GM23338 (cell line): ENCODE results near the gene ARHGAP19. TPM values are rescaled to one million over a fixed set of nuclear protein-coding genes. Genes with fewer than 3 reads are reported as not detected.

ENCODE experiments used
- ATAC-seq: fragments of 200-7000 bp; cut with Tn5 transposase; 3 replicates; pipeline ENCODE4 v1.9.1; 2020
- DNase-seq: peaks from one replicate; pipeline ENCODE4 v3.0.0-alpha.2; 2015; ENCODE audit warnings: low spot score
- H2AFZ ChIP-seq: fragments of 200-600 bp; sonication (generic); 2 replicates; pipeline ENCODE4 v1.8.0; 2016; ENCODE audit warnings: antibody characterized with exemption, mild to moderate bottlenecking, moderate library complexity
- H3F3A ChIP-seq: fragments of 200-600 bp; sonication (generic); replicated peaks from 2 replicates; pipeline ENCODE4 v1.8.0; 2017; ENCODE audit warnings: antibody characterized with exemption, mixed run types, low read depth
- H3K27ac ChIP-seq: fragments of 200-600 bp; sonication (generic); 2 replicates; pipeline ENCODE4 v1.6.1; 2016; ENCODE audit warnings: low read depth
- H3K27me3 ChIP-seq: fragments of 200-600 bp; sonication (generic); 2 replicates; pipeline ENCODE4 v1.8.0; 2016; ENCODE audit warnings: mild to moderate bottlenecking, mixed run types, moderate library complexity; ENCODE audit not compliant: insufficient read depth
- H3K36me3 ChIP-seq: fragments of 200-600 bp; sonication (generic); 2 replicates; pipeline ENCODE4 v1.8.0; 2016; ENCODE audit warnings: mild to moderate bottlenecking; ENCODE audit not compliant: insufficient read depth
- H3K4me1 ChIP-seq: fragments of 200-600 bp; sonication (generic); 2 replicates; pipeline ENCODE4 v1.8.0; 2016; ENCODE audit warnings: mild to moderate bottlenecking, moderate library complexity; ENCODE audit not compliant: insufficient read depth
- H3K4me2 ChIP-seq: fragments of 200-600 bp; sonication (generic); 2 replicates; pipeline ENCODE4 v1.7.1; 2017; ENCODE audit warnings: mixed run types
- H3K4me3 ChIP-seq: fragments of 200-600 bp; sonication (generic); 2 replicates; pipeline ENCODE4 v1.6.1; 2016; ENCODE audit warnings: mixed run types
- H3K79me2 ChIP-seq: fragments of 200-600 bp; sonication (generic); replicated peaks from 2 replicates; pipeline ENCODE4 v1.8.0; 2017; ENCODE audit warnings: mild to moderate bottlenecking; ENCODE audit not compliant: insufficient read depth
- H3K9me2 ChIP-seq: fragments of 200-600 bp; sonication (generic); 2 replicates; pipeline ENCODE4 v1.8.0; 2017; ENCODE audit not compliant: insufficient read depth
- H4K20me1 ChIP-seq: fragments of 200-600 bp; sonication (generic); replicated peaks from 2 replicates; pipeline ENCODE4 v1.8.0; 2017; ENCODE audit warnings: mild to moderate bottlenecking; ENCODE audit not compliant: insufficient read depth
- H3K27ac Mint-ChIP-seq: 2 replicates; pipeline ENCODE4 v1.8.0; 2020; ENCODE audit warnings: inconsistent platforms, mild to moderate bottlenecking, moderate library complexity, mixed read lengths
- H3K27me3 Mint-ChIP-seq: 3 replicates; pipeline ENCODE4 v1.8.0; 2022; ENCODE audit warnings: low read depth, mild to moderate bottlenecking, moderate library complexity, mixed read lengths, inconsistent platforms; ENCODE audit not compliant: insufficient read depth, poor library complexity
- H3K36me3 Mint-ChIP-seq: 3 replicates; pipeline ENCODE4 v1.8.0; 2021; ENCODE audit warnings: low read depth, mild to moderate bottlenecking, inconsistent platforms, moderate library complexity, mixed read lengths
- H3K4me1 Mint-ChIP-seq: 3 replicates; pipeline ENCODE4 v1.8.0; 2020; ENCODE audit warnings: mild to moderate bottlenecking, inconsistent platforms, mixed read lengths
- H3K4me3 Mint-ChIP-seq: 3 replicates; pipeline ENCODE4 v1.8.0; 2021; ENCODE audit warnings: moderate library complexity, mild to moderate bottlenecking, inconsistent platforms, mixed read lengths
- H3K9me3 Mint-ChIP-seq: 3 replicates; pipeline ENCODE4 v1.8.0; 2020; ENCODE audit warnings: moderate library complexity, mild to moderate bottlenecking, inconsistent platforms, mixed read lengths
- EZH2 ChIP-seq: fragments of 200-600 bp; sonication (generic); IDR thresholded peaks from one replicate; pipeline ENCODE4 v1.8.0; 2017; ENCODE audit warnings: antibody characterized with exemption, mild to moderate bottlenecking, low read depth; ENCODE audit not compliant: unreplicated experiment
- JUNB ChIP-seq: IDR thresholded peaks from one replicate; pipeline ENCODE4 v1.6.1; 2016; ENCODE audit warnings: antibody characterized with exemption; ENCODE audit not compliant: unreplicated experiment
- NANOG ChIP-seq: IDR thresholded peaks from 2 replicates; pipeline ENCODE4 v1.6.1; 2016; ENCODE audit warnings: antibody characterized with exemption, borderline replicate concordance
- ZNF114 ChIP-seq: fragments of 250-450 bp; sonication (Bioruptor Pico); IDR thresholded peaks from 2 replicates; pipeline ENCODE4 v1.5.0; 2020; ENCODE audit warnings: mild to moderate bottlenecking, moderate library complexity
- ZNF331 ChIP-seq: fragments of 250-450 bp; sonication (Bioruptor Pico); IDR thresholded peaks from 2 replicates; pipeline ENCODE4 v1.5.0; 2020; ENCODE audit warnings: low read depth, mild to moderate bottlenecking, moderate library complexity
- polyA plus RNA-seq: library from polyadenylated mRNA; unstranded; fragments of >200 nt; fragmentation: Nextera tagmentation; extraction: Ambion mirVana; gene quantifications from 2 replicates; pipeline ENCODE4 v1.2.1, GENCODE V29; 2016
- total RNA-seq: library from RNA; depleted of rRNA; stranded (reverse); fragments of >200 nt; shearing (Covaris generic); gene quantifications from 2 replicates; pipeline ENCODE4 v1.2.3, GENCODE V29; 2014
- TF ChIP-seq, protein P1 (sequence below): IDR thresholded peaks from 2 replicates; pipeline ENCODE4 v1.6.1; 2016; ENCODE audit warnings: antibody characterized with exemption
- TF ChIP-seq, protein P2 (sequence below): IDR thresholded peaks from one replicate; pipeline ENCODE4 v1.6.1; 2018; ENCODE audit warnings: antibody characterized with exemption; ENCODE audit not compliant: unreplicated experiment
- TF ChIP-seq, protein P3 (sequence below): fragments of 250-450 bp; sonication (Bioruptor Pico); IDR thresholded peaks from 2 replicates; pipeline ENCODE4 v1.5.0; 2020; ENCODE audit warnings: mild to moderate bottlenecking, moderate library complexity

Gene ARHGAP19
- total and polyA plus RNA-seq, 2 experiments from 2014 or later, result 11.5 to 38.8 TPM

DNA sequence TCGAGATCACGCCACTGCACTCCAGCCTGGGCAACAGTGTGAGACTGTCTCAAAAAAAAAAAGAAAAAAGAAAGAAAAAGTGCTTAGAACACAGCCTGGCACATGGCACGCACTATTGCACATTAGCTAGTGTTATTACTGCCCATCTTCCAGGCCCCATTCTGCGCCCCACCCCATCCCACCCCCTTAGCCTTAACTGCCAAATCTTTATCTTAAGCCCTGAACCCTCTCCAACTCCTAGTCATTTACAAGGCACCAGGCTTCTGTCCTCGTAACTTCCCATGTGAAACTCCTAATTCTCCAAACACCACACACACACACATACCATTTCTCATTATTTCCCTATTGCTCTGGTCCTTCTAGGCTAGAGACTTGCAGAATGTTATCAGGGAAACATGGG, 37.3 kb upstream of the ARHGAP19 start:
- no peak for TF ChIP-seq ZNF114 (CRISPR knock-in tag)
- TF ChIP-seq, protein P1, sequence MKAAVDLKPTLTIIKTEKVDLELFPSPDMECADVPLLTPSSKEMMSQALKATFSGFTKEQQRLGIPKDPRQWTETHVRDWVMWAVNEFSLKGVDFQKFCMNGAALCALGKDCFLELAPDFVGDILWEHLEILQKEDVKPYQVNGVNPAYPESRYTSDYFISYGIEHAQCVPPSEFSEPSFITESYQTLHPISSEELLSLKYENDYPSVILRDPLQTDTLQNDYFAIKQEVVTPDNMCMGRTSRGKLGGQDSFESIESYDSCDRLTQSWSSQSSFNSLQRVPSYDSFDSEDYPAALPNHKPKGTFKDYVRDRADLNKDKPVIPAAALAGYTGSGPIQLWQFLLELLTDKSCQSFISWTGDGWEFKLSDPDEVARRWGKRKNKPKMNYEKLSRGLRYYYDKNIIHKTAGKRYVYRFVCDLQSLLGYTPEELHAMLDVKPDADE, result no peak
- TF ChIP-seq NANOG, result no peak
- TF ChIP-seq, protein P2, sequence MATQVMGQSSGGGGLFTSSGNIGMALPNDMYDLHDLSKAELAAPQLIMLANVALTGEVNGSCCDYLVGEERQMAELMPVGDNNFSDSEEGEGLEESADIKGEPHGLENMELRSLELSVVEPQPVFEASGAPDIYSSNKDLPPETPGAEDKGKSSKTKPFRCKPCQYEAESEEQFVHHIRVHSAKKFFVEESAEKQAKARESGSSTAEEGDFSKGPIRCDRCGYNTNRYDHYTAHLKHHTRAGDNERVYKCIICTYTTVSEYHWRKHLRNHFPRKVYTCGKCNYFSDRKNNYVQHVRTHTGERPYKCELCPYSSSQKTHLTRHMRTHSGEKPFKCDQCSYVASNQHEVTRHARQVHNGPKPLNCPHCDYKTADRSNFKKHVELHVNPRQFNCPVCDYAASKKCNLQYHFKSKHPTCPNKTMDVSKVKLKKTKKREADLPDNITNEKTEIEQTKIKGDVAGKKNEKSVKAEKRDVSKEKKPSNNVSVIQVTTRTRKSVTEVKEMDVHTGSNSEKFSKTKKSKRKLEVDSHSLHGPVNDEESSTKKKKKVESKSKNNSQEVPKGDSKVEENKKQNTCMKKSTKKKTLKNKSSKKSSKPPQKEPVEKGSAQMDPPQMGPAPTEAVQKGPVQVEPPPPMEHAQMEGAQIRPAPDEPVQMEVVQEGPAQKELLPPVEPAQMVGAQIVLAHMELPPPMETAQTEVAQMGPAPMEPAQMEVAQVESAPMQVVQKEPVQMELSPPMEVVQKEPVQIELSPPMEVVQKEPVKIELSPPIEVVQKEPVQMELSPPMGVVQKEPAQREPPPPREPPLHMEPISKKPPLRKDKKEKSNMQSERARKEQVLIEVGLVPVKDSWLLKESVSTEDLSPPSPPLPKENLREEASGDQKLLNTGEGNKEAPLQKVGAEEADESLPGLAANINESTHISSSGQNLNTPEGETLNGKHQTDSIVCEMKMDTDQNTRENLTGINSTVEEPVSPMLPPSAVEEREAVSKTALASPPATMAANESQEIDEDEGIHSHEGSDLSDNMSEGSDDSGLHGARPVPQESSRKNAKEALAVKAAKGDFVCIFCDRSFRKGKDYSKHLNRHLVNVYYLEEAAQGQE, result no peak
- no peak for TF ChIP-seq JUNB
- no peak for TF ChIP-seq ZNF331 (CRISPR knock-in tag)
- ATAC-seq (no peak), DNase-seq (no peak)
- Histone ChIP-seq H4K20me1 (peaks cover 31% of the 10 kb centered on the region), H3K4me2 (peak overlapping the region; percentile 64; the same call in 1 of the 2 replicates), H3K4me1 (peaks cover 51% of the 10 kb centered on the region), H3F3A (peaks cover 25% of the 10 kb centered on the region), H3K9me2 (no peaks in the 10 kb centered on the region), H2AFZ (no peak overlapping the region), H3K36me3 (no peaks in the 10 kb centered on the region), H3K27ac (no peak overlapping the region), H3K4me3 (0 out of 2 replicates have a peak overlapping the region, but pooled peaks have one; percentile 17), H3K27me3 (no peaks in the 10 kb centered on the region), H3K79me2 (peaks cover 55% of the 10 kb centered on the region)
- Mint-ChIP-seq H3K27me3 (peaks cover 14% of the 10 kb centered on the region), H3K4me1 (peaks cover 38% of the 10 kb centered on the region), H3K27ac (no peak overlapping the region), H3K4me3 (no peak overlapping the region; the same call in 2 of the 3 replicates), H3K36me3 (peaks cover 41% of the 10 kb centered on the region), H3K9me3 (no peaks in the 10 kb centered on the region)

DNA sequence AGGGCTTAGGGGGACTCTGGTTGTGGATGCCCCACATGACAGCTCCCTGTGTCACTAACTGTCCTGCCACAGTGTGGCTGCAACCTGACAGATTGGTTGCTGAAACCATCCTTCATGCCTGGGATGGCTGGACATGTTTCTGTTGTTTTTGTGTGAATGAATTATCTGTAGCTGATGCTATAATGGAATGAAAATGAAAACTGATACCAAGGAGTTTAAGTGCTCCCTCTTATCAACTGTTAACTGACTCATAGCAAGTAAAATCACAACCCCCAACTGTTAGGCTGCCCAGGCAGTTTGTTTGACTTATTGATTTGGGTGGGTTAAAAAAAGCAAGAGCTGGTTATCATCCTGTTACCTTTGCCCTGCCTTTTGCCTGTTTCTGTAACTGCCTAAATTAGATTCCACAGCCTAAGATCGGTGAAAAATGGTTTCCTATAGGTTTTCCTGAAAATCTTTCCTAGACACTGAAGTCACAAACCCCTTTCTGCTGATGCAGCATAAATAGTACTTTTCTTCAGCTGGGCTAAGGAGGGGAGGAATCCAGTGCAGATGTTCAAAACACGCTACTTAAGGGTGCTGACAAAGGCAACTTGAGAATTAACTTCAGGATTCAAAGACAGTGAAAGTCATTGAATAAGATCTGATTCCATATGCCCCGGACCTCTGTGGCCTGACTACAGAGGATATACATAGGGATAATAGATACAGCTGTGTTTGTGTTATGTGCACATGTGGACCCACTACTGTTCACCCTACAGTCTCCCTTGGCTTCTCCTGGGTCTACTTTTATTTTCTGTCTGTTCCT, 36.4 kb upstream of the ARHGAP19 start:
- TF ChIP-seq, protein P1, result no peak
- TF ChIP-seq, protein P3, sequence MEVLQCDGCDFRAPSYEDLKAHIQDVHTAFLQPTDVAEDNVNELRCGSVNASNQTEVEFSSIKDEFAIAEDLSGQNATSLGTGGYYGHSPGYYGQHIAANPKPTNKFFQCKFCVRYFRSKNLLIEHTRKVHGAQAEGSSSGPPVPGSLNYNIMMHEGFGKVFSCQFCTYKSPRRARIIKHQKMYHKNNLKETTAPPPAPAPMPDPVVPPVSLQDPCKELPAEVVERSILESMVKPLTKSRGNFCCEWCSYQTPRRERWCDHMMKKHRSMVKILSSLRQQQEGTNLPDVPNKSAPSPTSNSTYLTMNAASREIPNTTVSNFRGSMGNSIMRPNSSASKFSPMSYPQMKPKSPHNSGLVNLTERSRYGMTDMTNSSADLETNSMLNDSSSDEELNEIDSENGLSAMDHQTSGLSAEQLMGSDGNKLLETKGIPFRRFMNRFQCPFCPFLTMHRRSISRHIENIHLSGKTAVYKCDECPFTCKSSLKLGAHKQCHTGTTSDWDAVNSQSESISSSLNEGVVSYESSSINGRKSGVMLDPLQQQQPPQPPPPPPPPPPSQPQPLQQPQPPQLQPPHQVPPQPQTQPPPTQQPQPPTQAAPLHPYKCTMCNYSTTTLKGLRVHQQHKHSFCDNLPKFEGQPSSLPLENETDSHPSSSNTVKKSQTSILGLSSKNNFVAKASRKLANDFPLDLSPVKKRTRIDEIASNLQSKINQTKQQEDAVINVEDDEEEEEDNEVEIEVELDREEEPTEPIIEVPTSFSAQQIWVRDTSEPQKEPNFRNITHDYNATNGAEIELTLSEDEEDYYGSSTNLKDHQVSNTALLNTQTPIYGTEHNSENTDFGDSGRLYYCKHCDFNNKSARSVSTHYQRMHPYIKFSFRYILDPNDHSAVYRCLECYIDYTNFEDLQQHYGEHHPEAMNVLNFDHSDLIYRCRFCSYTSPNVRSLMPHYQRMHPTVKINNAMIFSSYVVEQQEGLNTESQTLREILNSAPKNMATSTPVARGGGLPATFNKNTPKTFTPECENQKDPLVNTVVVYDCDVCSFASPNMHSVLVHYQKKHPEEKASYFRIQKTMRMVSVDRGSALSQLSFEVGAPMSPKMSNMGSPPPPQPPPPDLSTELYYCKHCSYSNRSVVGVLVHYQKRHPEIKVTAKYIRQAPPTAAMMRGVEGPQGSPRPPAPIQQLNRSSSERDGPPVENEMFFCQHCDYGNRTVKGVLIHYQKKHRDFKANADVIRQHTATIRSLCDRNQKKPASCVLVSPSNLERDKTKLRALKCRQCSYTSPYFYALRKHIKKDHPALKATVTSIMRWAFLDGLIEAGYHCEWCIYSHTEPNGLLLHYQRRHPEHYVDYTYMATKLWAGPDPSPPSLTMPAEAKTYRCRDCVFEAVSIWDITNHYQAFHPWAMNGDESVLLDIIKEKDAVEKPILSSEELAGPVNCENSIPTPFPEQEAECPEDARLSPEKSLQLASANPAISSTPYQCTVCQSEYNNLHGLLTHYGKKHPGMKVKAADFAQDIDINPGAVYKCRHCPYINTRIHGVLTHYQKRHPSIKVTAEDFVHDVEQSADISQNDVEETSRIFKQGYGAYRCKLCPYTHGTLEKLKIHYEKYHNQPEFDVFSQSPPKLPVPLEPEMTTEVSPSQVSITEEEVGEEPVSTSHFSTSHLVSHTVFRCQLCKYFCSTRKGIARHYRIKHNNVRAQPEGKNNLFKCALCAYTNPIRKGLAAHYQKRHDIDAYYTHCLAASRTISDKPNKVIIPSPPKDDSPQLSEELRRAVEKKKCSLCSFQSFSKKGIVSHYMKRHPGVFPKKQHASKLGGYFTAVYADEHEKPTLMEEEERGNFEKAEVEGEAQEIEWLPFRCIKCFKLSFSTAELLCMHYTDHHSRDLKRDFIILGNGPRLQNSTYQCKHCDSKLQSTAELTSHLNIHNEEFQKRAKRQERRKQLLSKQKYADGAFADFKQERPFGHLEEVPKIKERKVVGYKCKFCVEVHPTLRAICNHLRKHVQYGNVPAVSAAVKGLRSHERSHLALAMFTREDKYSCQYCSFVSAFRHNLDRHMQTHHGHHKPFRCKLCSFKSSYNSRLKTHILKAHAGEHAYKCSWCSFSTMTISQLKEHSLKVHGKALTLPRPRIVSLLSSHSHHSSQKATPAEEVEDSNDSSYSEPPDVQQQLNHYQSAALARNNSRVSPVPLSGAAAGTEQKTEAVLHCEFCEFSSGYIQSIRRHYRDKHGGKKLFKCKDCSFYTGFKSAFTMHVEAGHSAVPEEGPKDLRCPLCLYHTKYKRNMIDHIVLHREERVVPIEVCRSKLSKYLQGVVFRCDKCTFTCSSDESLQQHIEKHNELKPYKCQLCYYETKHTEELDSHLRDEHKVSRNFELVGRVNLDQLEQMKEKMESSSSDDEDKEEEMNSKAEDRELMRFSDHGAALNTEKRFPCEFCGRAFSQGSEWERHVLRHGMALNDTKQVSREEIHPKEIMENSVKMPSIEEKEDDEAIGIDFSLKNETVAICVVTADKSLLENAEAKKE (CRISPR knock-in tag), result no peak
- TF ChIP-seq JUNB (no peak), EZH2 (no peak)
- H3F3A ChIP-seq, result peaks cover 25% of the 10 kb centered on the region
- no peak overlapping the region for H3K4me3 ChIP-seq
- H4K20me1 ChIP-seq, result peaks cover 31% of the 10 kb centered on the region
- no peaks in the 10 kb centered on the region for H3K9me3 Mint-ChIP-seq
- DNase-seq (no peak), ATAC-seq (no peak)
- H3K27ac Mint-ChIP-seq, result no peak overlapping the region
- H3K4me1 Mint-ChIP-seq, result peaks cover 38% of the 10 kb centered on the region
- peaks cover 51% of the 10 kb centered on the region for H3K4me1 ChIP-seq
- peaks cover 41% of the 10 kb centered on the region for H3K36me3 Mint-ChIP-seq
- no peaks in the 10 kb centered on the region for H3K27me3 ChIP-seq
- H3K9me2 ChIP-seq, result no peaks in the 10 kb centered on the region
- H3K79me2 ChIP-seq, result peaks cover 54% of the 10 kb centered on the region
- H3K27me3 Mint-ChIP-seq, result peaks cover 14% of the 10 kb centered on the region
- H3K4me3 Mint-ChIP-seq, result no peak overlapping the region; the same call in 2 of the 3 replicates
- no peak overlapping the region for H2AFZ ChIP-seq
- no peak overlapping the region for H3K4me2 ChIP-seq
- H3K27ac ChIP-seq, result 0 out of 2 replicates have a peak overlapping the region, but pooled peaks have one; percentile 83
- H3K36me3 ChIP-seq, result no peaks in the 10 kb centered on the region
